Thyroid gland (tissue), 4 donors: Measurements from ENCODE around the gene TLE5.

ENCODE experiments used
- POLR2A ChIP-seq, 2 donors: fragments of 450-650 bp; IDR thresholded peaks; one replicate each; pipeline ENCODE4 v1.6.1; 2017; ENCODE audit warnings: antibody characterized with exemption in 2 of 2, mild to moderate bottlenecking in 2 of 2, moderate library complexity in 1 of 2
- TF ChIP-seq, protein P1 (sequence below), 6 experiments: fragments of 200-600 bp in 3 of 6; fragments of 450-650 bp in 3 of 6; sonication (generic) in 3 of 6; IDR thresholded peaks; one replicate each; pipeline ENCODE4 v1.5.1; 2016 to 2019; ENCODE audit warnings: antibody characterized with exemption in 6 of 6, mild to moderate bottlenecking in 2 of 6, inconsistent platforms in 1 of 6, moderate library complexity in 1 of 6

DNA sequence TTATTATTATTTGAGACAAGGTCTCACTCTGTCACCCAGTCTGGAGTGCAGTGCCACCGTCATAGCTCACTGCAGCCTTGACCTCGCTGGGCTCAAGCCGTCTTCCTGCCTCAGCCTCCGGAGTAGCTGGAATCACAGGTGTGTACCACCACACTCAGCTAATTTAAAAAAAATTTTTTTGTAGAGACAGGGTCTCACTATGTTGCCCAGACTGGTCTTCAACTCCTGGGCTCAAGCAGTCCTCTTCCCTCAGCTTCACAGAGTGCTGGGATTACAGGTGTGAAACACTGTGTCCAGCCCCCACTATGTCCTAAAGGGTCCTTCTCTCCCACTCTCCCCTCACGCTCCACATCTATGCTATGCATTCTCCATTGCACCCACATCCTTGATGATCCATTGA is 24.1 kb downstream of the TLE5 start:
- no peak for TF ChIP-seq POLR2A (IDR thresholded peaks at IDR 0.05)
- TF ChIP-seq, protein P1, sequence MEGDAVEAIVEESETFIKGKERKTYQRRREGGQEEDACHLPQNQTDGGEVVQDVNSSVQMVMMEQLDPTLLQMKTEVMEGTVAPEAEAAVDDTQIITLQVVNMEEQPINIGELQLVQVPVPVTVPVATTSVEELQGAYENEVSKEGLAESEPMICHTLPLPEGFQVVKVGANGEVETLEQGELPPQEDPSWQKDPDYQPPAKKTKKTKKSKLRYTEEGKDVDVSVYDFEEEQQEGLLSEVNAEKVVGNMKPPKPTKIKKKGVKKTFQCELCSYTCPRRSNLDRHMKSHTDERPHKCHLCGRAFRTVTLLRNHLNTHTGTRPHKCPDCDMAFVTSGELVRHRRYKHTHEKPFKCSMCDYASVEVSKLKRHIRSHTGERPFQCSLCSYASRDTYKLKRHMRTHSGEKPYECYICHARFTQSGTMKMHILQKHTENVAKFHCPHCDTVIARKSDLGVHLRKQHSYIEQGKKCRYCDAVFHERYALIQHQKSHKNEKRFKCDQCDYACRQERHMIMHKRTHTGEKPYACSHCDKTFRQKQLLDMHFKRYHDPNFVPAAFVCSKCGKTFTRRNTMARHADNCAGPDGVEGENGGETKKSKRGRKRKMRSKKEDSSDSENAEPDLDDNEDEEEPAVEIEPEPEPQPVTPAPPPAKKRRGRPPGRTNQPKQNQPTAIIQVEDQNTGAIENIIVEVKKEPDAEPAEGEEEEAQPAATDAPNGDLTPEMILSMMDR (IDR thresholded peaks at IDR 0.05), result no peak
